HCT116 (cell line): ENCODE data around the gene GRIN2B. TPM values are rescaled to one million over a fixed set of nuclear protein-coding genes. Genes with fewer than 3 reads are reported as not detected.
A peak's percentile ranks its signal among the peaks of the same experiment; 100 is the strongest.

Source experiments
- ATAC-seq: fragments of 200-7000 bp; cut with Tn5 transposase; 2 replicates; pipeline ENCODE4 v1.9.1; 2020; ENCODE audit warnings: mild to moderate bottlenecking, moderate library complexity
- BruUV-seq: library from RNA; stranded (reverse); fragments of 400-500 nt; replicated peaks from 2 replicates; lab custom pipeline; 2021; lab: Mats Ljungman, UMichigan
- CTCF ChIA-PET: fragments of 300-600 bp; sonication (Branson Sonifier 250); formaldehyde crosslinking; loops from one replicate; lab custom pipeline; 2021; ENCODE audit warnings: antibody characterized with exemption; lab: Charles Lee
- POLR2A ChIA-PET: fragments of 300-600, 350-600 bp; sonication (Branson Sonifier 250); formaldehyde crosslinking; loops from one replicate; lab custom pipeline; 2021; ENCODE audit warnings: antibody characterized with exemption; lab: Charles Lee
- RAD21 ChIA-PET, 2 experiments: fragments of 300-600 bp; sonication (Branson Sonifier 250); formaldehyde crosslinking; loops; one replicate each; lab custom pipeline; 2023; ENCODE audit warnings: low total read pairs in 2 of 2; ENCODE audit not compliant: uncharacterized antibody in 2 of 2, unreplicated experiment in 2 of 2, low non-redundant PET in 1 of 2; lab: Charles Lee
- DNase-seq: peaks from one replicate; pipeline ENCODE4 v3.0.0-alpha.2; 2010; ENCODE audit warnings: low read depth, low spot score
- H2AFZ ChIP-seq: fragments of 200-600 bp; shearing (Covaris generic), sonication (generic); 2 replicates; pipeline ENCODE4 v1.6.1; 2017; ENCODE audit warnings: low read depth, mixed run types, mixed read lengths, antibody characterized with exemption, low read length; ENCODE audit not compliant: poor library complexity, severe bottlenecking
- H3K27ac ChIP-seq: 2 replicates; pipeline ENCODE4 v1.5.1; 2012; ENCODE audit warnings: low read depth, low read length
- H3K27me3 ChIP-seq: fragments of 200-600 bp; sonication (generic); 2 replicates; pipeline ENCODE4 v1.6.1; 2016; ENCODE audit warnings: mixed run types, low read length, mixed read lengths; ENCODE audit not compliant: insufficient read depth
- H3K36me3 ChIP-seq, 2 experiments: fragments of 200-500 bp in 1 of 2; fragments of 200-600 bp in 1 of 2; sonication (Bioruptor generic) in 1 of 2; sonication (generic) in 1 of 2; 2 replicates each; pipeline versions ENCODE4 v1.5.1 to v1.6.1; 2014 to 2016; ENCODE audit warnings: low read length in 2 of 2, inconsistent platforms in 1 of 2, mixed read lengths in 1 of 2, mixed run types in 1 of 2; ENCODE audit not compliant: insufficient read depth in 2 of 2, control insufficient read depth in 1 of 2
- H3K4me1 ChIP-seq, 2 experiments: fragments of 200-600 bp in 1 of 2; sonication (generic) in 1 of 2; 2 replicates each; pipeline versions ENCODE4 v1.5.1 to v1.6.1; 2012 to 2017; ENCODE audit warnings: low read length in 2 of 2, inconsistent platforms in 1 of 2, mild to moderate bottlenecking in 1 of 2, mixed read lengths in 1 of 2, mixed run types in 1 of 2, moderate library complexity in 1 of 2; ENCODE audit not compliant: insufficient read depth in 2 of 2, control insufficient read depth in 1 of 2
- H3K4me2 ChIP-seq: fragments of 200-600 bp; sonication (generic); 2 replicates; pipeline ENCODE4 v1.6.1; 2017; ENCODE audit warnings: mixed run types, low read length, mixed read lengths
- H3K4me3 ChIP-seq, 2 experiments: fragments of 200-600 bp in 1 of 2; sonication (generic) in 1 of 2; replicated peaks in 1 of 2; 2 replicates each; pipeline ENCODE4 v1.5.1; 2011 to 2016; ENCODE audit warnings: low read length in 2 of 2, control low read depth in 1 of 2, low read depth in 1 of 2, mild to moderate bottlenecking in 1 of 2, mixed read lengths in 1 of 2, mixed run types in 1 of 2
- H3K79me2 ChIP-seq: fragments of 200-600 bp; sonication (generic); 2 replicates; pipeline ENCODE4 v1.6.1; 2017; ENCODE audit warnings: mild to moderate bottlenecking, mixed run types, low read length, moderate library complexity, mixed read lengths; ENCODE audit not compliant: insufficient read depth
- H3K9ac ChIP-seq: fragments of 200-600 bp; sonication (generic); 2 replicates; pipeline ENCODE4 v1.6.1; 2016; ENCODE audit warnings: low read length, mixed read lengths
- H3K9me2 ChIP-seq: fragments of 200-600 bp; sonication (generic), shearing (Covaris generic); 2 replicates; pipeline ENCODE4 v1.6.1; 2017; ENCODE audit warnings: mixed run types, mild to moderate bottlenecking, moderate library complexity; ENCODE audit not compliant: insufficient read depth
- H3K9me3 ChIP-seq, 2 experiments: fragments of 200-500 bp in 1 of 2; fragments of 200-600 bp in 1 of 2; sonication (Bioruptor generic) in 1 of 2; sonication (generic) in 1 of 2; 2 replicates each; pipeline ENCODE4 v1.6.1; 2014 to 2017; ENCODE audit warnings: low read length in 2 of 2, mixed read lengths in 2 of 2, inconsistent platforms in 1 of 2, low read depth in 1 of 2, mild to moderate bottlenecking in 1 of 2, mixed run types in 1 of 2, moderate library complexity in 1 of 2; ENCODE audit not compliant: control insufficient read depth in 1 of 2, insufficient read depth in 1 of 2
- H4K20me1 ChIP-seq: fragments of 200-600 bp; sonication (generic), shearing (Covaris generic); 2 replicates; pipeline ENCODE4 v1.6.1; 2017; ENCODE audit warnings: mixed run types, mild to moderate bottlenecking, moderate library complexity; ENCODE audit not compliant: insufficient read depth
- FOSL1 ChIP-seq: IDR thresholded peaks from 2 replicates; pipeline ENCODE4 v1.6.1; 2012; ENCODE audit warnings: low read depth
- JUND ChIP-seq: IDR thresholded peaks from 2 replicates; pipeline ENCODE4 v1.6.1; 2012
- POLR2A ChIP-seq: IDR thresholded peaks from 2 replicates; pipeline ENCODE4 v1.7.0; 2011; ENCODE audit warnings: borderline replicate concordance; ENCODE audit not compliant: insufficient read depth, insufficient read length; ENCODE audit errors: extremely low read depth
- POLR2AphosphoS5 ChIP-seq: IDR thresholded peaks from 2 replicates; pipeline ENCODE4 v1.6.1; 2011; ENCODE audit warnings: mild to moderate bottlenecking, low read depth, low read length, moderate library complexity
- ZBTB33 ChIP-seq: IDR thresholded peaks from 2 replicates; pipeline ENCODE4 v1.6.1; 2011; ENCODE audit warnings: mild to moderate bottlenecking, low read length, moderate library complexity; ENCODE audit not compliant: insufficient replicate concordance; ENCODE audit errors: extremely low read depth
- ZFX ChIP-seq: fragments of 450-650 bp; IDR thresholded peaks from 2 replicates; pipeline ENCODE4 v1.6.1; 2017
- ZNF274 ChIP-seq: fragments of 200-500 bp; sonication (Bioruptor generic); IDR thresholded peaks from 2 replicates; pipeline ENCODE4 v1.6.1; 2014; ENCODE audit warnings: mild to moderate bottlenecking, low read depth, low read length, inconsistent platforms
- intact Hi-C: fragments of 100-400 bp; cut with micrococcal nuclease; formaldehyde crosslinking; loops from 2 replicates; pipeline ENCODE4 v1.10.0; 2022
- total RNA-seq: library from RNA; stranded (reverse); gene quantifications from one replicate; pipeline ENCODE4 v1.2.1, GENCODE V29; 2021; ENCODE audit not compliant: unreplicated experiment

Gene GRIN2B
- total RNA-seq, 1 experiment from 2014 or later = 14.2 TPM

DNA sequence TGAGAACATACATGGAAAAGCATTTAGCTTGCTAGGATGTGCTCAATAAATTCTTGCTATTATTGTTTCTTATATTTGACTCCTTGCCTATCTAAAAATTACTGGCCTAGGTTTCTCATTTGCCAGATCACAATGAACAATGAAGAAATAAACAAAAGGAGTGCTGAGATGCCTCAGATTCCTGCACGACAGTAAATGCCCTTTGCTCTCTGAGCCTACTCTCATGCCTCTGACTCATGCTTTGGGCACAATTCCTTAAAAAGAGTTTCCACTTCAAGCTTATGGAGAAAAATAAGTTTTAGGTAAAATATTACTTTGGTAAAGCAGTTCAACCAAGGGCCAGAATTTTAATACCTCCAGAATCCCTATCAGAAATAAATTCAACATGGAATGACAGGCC is 30.9 kb downstream of the GRIN2B start:
- peaks cover 20 to 32% of the 10 kb centered on the region in 2 experiments for H3K4me1 ChIP-seq
- POLR2A ChIA-PET = no interaction called here
- intact Hi-C loops = no loop called here

DNA sequence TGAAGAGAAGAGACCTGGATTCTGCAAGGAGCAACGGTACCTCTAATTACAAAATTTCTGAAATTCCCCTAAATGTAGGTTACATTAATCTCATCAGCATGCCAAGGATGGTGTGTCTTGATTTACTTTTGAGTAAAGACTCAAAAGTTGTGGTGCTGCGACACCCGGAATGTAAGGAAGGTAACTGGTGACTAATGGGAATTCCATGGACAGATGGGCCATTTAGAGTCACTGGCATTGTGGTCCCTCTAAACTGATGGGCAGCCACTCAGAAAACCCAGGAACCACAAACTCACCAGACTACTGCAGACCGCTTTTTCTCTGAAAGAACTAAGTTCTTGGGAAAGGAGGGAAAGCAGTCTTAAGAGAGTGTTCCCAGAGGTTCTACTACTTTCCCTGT is 32.8 kb downstream of the GRIN2B start:
- Histone ChIP-seq H3K9ac (no peak overlapping the region), H3K4me3 (no peak overlapping the region), H2AFZ (no peak overlapping the region), H4K20me1 (no peaks in the 10 kb centered on the region), H3K79me2 (no peaks in the 10 kb centered on the region), H3K9me2 (no peaks in the 10 kb centered on the region), H3K4me2 (no peak overlapping the region), H3K9me3 (no peaks in the 10 kb centered on the region), H3K4me1 (peaks cover 20 to 32% of the 10 kb centered on the region in 2 experiments), H3K27me3 (no peaks in the 10 kb centered on the region), H3K36me3 (no peaks in the 10 kb centered on the region), H3K27ac (no peak overlapping the region)
- CTCF ChIA-PET = no interaction called here
- TF ChIP-seq POLR2AphosphoS5 (no peak), POLR2A (no peak)
- RAD21 ChIA-PET = no interaction called here
- intact Hi-C loops = no loop called here
- DNase-seq (no peak), ATAC-seq (no peak)
- BruUV-seq = no TSS peak
- POLR2A ChIA-PET = no interaction called here

More for the DNA sequence above, 30.9 kb downstream of the GRIN2B start:
- CTCF ChIA-PET = interaction anchor here (0.6 to 1.8 kb wide), 3 partner anchors 8 to 217 kb away, joined by 3 to 7 read pairs (median 4); partner anchors contain the start of gene GRIN2B
- no TSS peak for BruUV-seq
- no peaks in the 10 kb centered on the region for H3K9me2 ChIP-seq
- no peaks in the 10 kb centered on the region for H3K27me3 ChIP-seq
- no peaks in the 10 kb centered on the region for H3K36me3 ChIP-seq
- DNase-seq (peak; percentile 7), ATAC-seq (peak; percentile 79)
- H3K4me3 ChIP-seq = no peak overlapping the region
- TF ChIP-seq ZBTB33 = no peak
- 0 out of 2 replicates have a peak, but pooled peaks have one; percentile 22 for TF ChIP-seq FOSL1
- no peak for TF ChIP-seq ZNF274
- no peak for TF ChIP-seq ZFX
- 0 out of 2 replicates have a peak, but pooled peaks have one; percentile 28 for TF ChIP-seq JUND
- RAD21 ChIA-PET = no interaction called here
- no peak overlapping the region for H3K9ac ChIP-seq
- H3K79me2 ChIP-seq = no peaks in the 10 kb centered on the region
- H3K27ac ChIP-seq = peak overlapping the region; percentile 40; the same call in 1 of the 2 replicates
- H3K4me2 ChIP-seq = peak overlapping the region; percentile 66
- H2AFZ ChIP-seq = peak overlapping the region; percentile 43
- no peaks in the 10 kb centered on the region for H3K9me3 ChIP-seq
- H4K20me1 ChIP-seq = no peaks in the 10 kb centered on the region
